OCI-LY7 (cell line): ENCODE data around the gene ZBTB20. TPM values are rescaled to one million over a fixed set of nuclear protein-coding genes. Genes with fewer than 3 reads are reported as not detected.

Experiments
- BruUV-seq: library from RNA; stranded (reverse); fragments of 400-500 nt; replicated peaks from 2 replicates; lab custom pipeline; 2021; lab: Mats Ljungman, UMichigan
- CTCF ChIA-PET: fragments of 300-600 bp; sonication (Branson Sonifier 250); formaldehyde crosslinking; loops from one replicate; lab custom pipeline; 2022; ENCODE audit warnings: antibody characterized with exemption; ENCODE audit not compliant: unreplicated experiment; lab: Charles Lee
- POLR2A ChIA-PET: fragments of 300-600 bp; sonication (Branson Sonifier 250); formaldehyde crosslinking; loops from one replicate; lab custom pipeline; 2022; ENCODE audit warnings: antibody characterized with exemption; lab: Charles Lee
- DNase-seq: peaks from one replicate; pipeline ENCODE4 v3.0.0-alpha.2; 2015; ENCODE audit warnings: low spot score
- H2AFZ ChIP-seq: fragments of 200-600 bp; sonication (generic), shearing (Covaris generic); 2 replicates; pipeline ENCODE4 v1.6.1; 2014; ENCODE audit warnings: mild to moderate bottlenecking, antibody characterized with exemption, low read length, moderate library complexity
- H3K27ac ChIP-seq: fragments of 200-600 bp; sonication (generic); 2 replicates; pipeline ENCODE4 v1.5.1; 2014; ENCODE audit warnings: mixed run types, low read depth, mild to moderate bottlenecking, moderate library complexity, low read length, inconsistent platforms; ENCODE audit not compliant: poor library complexity, severe bottlenecking
- H3K36me3 ChIP-seq: fragments of 200-600 bp; sonication (generic); 2 replicates; pipeline ENCODE4 v1.6.1; 2014; ENCODE audit warnings: mild to moderate bottlenecking, antibody characterized with exemption, low read length, moderate library complexity, mixed read lengths; ENCODE audit not compliant: insufficient read depth
- H3K4me1 ChIP-seq: fragments of 200-600 bp; sonication (generic); 2 replicates; pipeline ENCODE4 v1.5.1; 2014; ENCODE audit warnings: mild to moderate bottlenecking, low read length; ENCODE audit not compliant: insufficient read depth, poor library complexity, severe bottlenecking
- H3K4me2 ChIP-seq: fragments of 200-600 bp; sonication (generic); 2 replicates; pipeline ENCODE4 v1.6.1; 2014; ENCODE audit warnings: mild to moderate bottlenecking, low read length
- H3K4me3 ChIP-seq: fragments of 200-600 bp; sonication (generic); 2 replicates; pipeline ENCODE4 v1.5.1; 2014; ENCODE audit warnings: mild to moderate bottlenecking, low read depth, low read length; ENCODE audit not compliant: poor library complexity, severe bottlenecking
- H3K79me2 ChIP-seq: fragments of 200-600 bp; sonication (generic); 2 replicates; pipeline ENCODE4 v1.6.1; 2016; ENCODE audit warnings: low read depth, mild to moderate bottlenecking, low read length, moderate library complexity, mixed read lengths; ENCODE audit not compliant: insufficient read depth
- H3K9me2 ChIP-seq: fragments of 200-600 bp; sonication (generic); 2 replicates; pipeline ENCODE4 v1.6.1; 2016; ENCODE audit warnings: mild to moderate bottlenecking, low read length, mixed read lengths; ENCODE audit not compliant: insufficient read depth
- H3K9me3 ChIP-seq: fragments of 200-600 bp; sonication (generic); 2 replicates; pipeline ENCODE4 v1.6.1; 2014; ENCODE audit warnings: mild to moderate bottlenecking, mixed run types, low read length, mixed read lengths
- H4K20me1 ChIP-seq: fragments of 200-600 bp; sonication (generic); 2 replicates; pipeline ENCODE4 v1.6.1; 2014; ENCODE audit warnings: mild to moderate bottlenecking, antibody characterized with exemption, low read length, moderate library complexity, mixed read lengths; ENCODE audit not compliant: insufficient read depth
- CTCF ChIP-seq: fragments of 200-600 bp; sonication (generic); conservative IDR thresholded peaks from 2 replicates; pipeline ENCODE4 v1.5.1; 2014; ENCODE audit warnings: mild to moderate bottlenecking, antibody characterized with exemption, low read length, moderate library complexity, mixed read lengths
- EZH2phosphoT487 ChIP-seq: fragments of 200-600 bp; sonication (generic); IDR thresholded peaks from 2 replicates; pipeline ENCODE4 v1.6.1; 2018; ENCODE audit warnings: low read depth, borderline replicate concordance, mild to moderate bottlenecking, mixed run types, antibody characterized with exemption, low read length, moderate library complexity, mixed read lengths
- intact Hi-C: fragments of 100-400 bp; cut with micrococcal nuclease; formaldehyde crosslinking; loops from one replicate; pipeline ENCODE4 v1.10.0; 2022; ENCODE audit not compliant: unreplicated experiment
- total RNA-seq, 2 experiments: library from RNA; depleted of rRNA in 1 of 2; stranded (reverse); fragments of >200 nt in 1 of 2; shearing (Covaris generic) in 1 of 2; gene quantifications; 2 replicates each; pipeline ENCODE4 v1.2.3, GENCODE V29; 2014 to 2022

The ZBTB20 gene
- total RNA-seq, 2 experiments from 2014 or later: 5.5 to 11.8 TPM

GRCh38 chr3:114660808-114661207 lies 486.3 kb downstream of the ZBTB20 start:
- no TSS peak for BruUV-seq
- H3K36me3 ChIP-seq: no peaks in the 10 kb centered on the region
- H2AFZ ChIP-seq: no peak overlapping the region
- DNase-seq: no peak
- no peak overlapping the region for H3K4me2 ChIP-seq
- H3K4me1 ChIP-seq: no peaks in the 10 kb centered on the region
- no peaks in the 10 kb centered on the region for H3K9me2 ChIP-seq
- no peak overlapping the region for H3K27ac ChIP-seq
- H3K4me3 ChIP-seq: no peak overlapping the region
- no peaks in the 10 kb centered on the region for H4K20me1 ChIP-seq
- intact Hi-C loops: no loop called here
- POLR2A ChIA-PET: no interaction called here
- no peaks in the 10 kb centered on the region for H3K79me2 ChIP-seq
- no peak for TF ChIP-seq EZH2phosphoT487
- no peak for TF ChIP-seq CTCF
- CTCF ChIA-PET: no interaction called here
- H3K9me3 ChIP-seq: no peaks in the 10 kb centered on the region

GRCh38 chr3:114660124-114660523 lies 487.0 kb downstream of the ZBTB20 start:
- Histone ChIP-seq H3K27ac (no peak overlapping the region), H2AFZ (no peak overlapping the region), H3K4me1 (no peaks in the 10 kb centered on the region), H3K4me3 (no peak overlapping the region), H3K9me3 (no peaks in the 10 kb centered on the region), H3K9me2 (no peaks in the 10 kb centered on the region), H3K36me3 (no peaks in the 10 kb centered on the region), H4K20me1 (no peaks in the 10 kb centered on the region), H3K4me2 (no peak overlapping the region), H3K79me2 (no peaks in the 10 kb centered on the region)
- intact Hi-C loops: no loop called here
- no TSS peak for BruUV-seq
- no peak for TF ChIP-seq EZH2phosphoT487
- no peak for TF ChIP-seq CTCF
- ChIA-PET CTCF (no interaction called here), POLR2A (no interaction called here)
- no peak for DNase-seq

- Histone ChIP-seq H3K9me2 (no peaks in the 10 kb centered on the region), H4K20me1 (no peaks in the 10 kb centered on the region), H3K36me3 (no peaks in the 10 kb centered on the region), H2AFZ (no peak overlapping the region), H3K4me2 (no peak overlapping the region), H3K79me2 (no peaks in the 10 kb centered on the region), H3K4me1 (no peaks in the 10 kb centered on the region), H3K9me3 (no peaks in the 10 kb centered on the region), H3K27ac (no peak overlapping the region), H3K4me3 (no peak overlapping the region)
- ChIA-PET POLR2A (no interaction called here), CTCF (no interaction called here)
- TF ChIP-seq EZH2phosphoT487 (no peak), CTCF (no peak)
- DNase-seq: no peak
- BruUV-seq: no TSS peak
- intact Hi-C loops: no loop called here
Measured at GRCh38 chr3:114659109-114660061, 487.7 kb downstream of the ZBTB20 start.
